Transverse colon (tissue), 4 donors: ENCODE data around the gene PI3. TPM values are rescaled to one million over a fixed set of nuclear protein-coding genes. Genes with fewer than 3 reads are reported as not detected.

Experiments used
- DNase-seq: peaks from one replicate; pipeline ENCODE4 v3.0.0-alpha.2; 2019
- H3K27ac ChIP-seq, 4 donors: fragments of 200-600 bp; sonication (generic); 2 replicates each; pipeline ENCODE4 v1.5.1; 2016 to 2018; ENCODE audit warnings: inconsistent platforms in 4 of 4
- H3K27me3 ChIP-seq: fragments of 200-600 bp; sonication (generic); 2 replicates; pipeline ENCODE4 v1.5.1; 2017; ENCODE audit warnings: inconsistent platforms
- H3K36me3 ChIP-seq, 4 donors: fragments of 200-600 bp; sonication (generic); 2 replicates each; pipeline ENCODE4 v1.5.1; 2017 to 2019; ENCODE audit warnings: inconsistent platforms in 4 of 4
- H3K4me1 ChIP-seq, 4 donors: fragments of 200-600 bp; sonication (generic); 2 replicates each; pipeline ENCODE4 v1.5.1; 2017 to 2020; ENCODE audit warnings: inconsistent platforms in 4 of 4
- H3K4me3 ChIP-seq, 4 donors: fragments of 200-600 bp; sonication (generic); 1 replicate in 1 of 4; 2 replicates in 3 of 4; pipeline versions ENCODE4 v1.5.1 to v1.6.1; 2017 to 2019; ENCODE audit warnings: inconsistent platforms in 4 of 4
- H3K9me3 ChIP-seq, 2 donors: fragments of 200-600 bp; sonication (generic); 2 replicates each; pipeline ENCODE4 v1.5.1; 2017 to 2019; ENCODE audit warnings: inconsistent platforms in 2 of 2
- EP300 ChIP-seq: sonication (generic); formaldehyde crosslinking; IDR thresholded peaks from one replicate; pipeline ENCODE4 v1.6.1; 2017; ENCODE audit warnings: antibody characterized with exemption, low read depth
- POLR2A ChIP-seq: fragments of 450-650 bp; IDR thresholded peaks from one replicate; pipeline ENCODE4 v1.6.1; 2016; ENCODE audit warnings: antibody characterized with exemption, mild to moderate bottlenecking, moderate library complexity
- POLR2AphosphoS5 ChIP-seq, 3 donors: sonication (generic); formaldehyde crosslinking; IDR thresholded peaks; one replicate each; pipeline ENCODE4 v1.6.1; 2016; ENCODE audit warnings: antibody characterized with exemption in 3 of 3
- WGBS, 2 donors: methylation state at CpG; one replicate each; pipeline ENCODE4 v1.1.5; 2018; ENCODE audit warnings: low coverage in 1 of 2; 5-methylcytosine and 5-hydroxymethylcytosine counted together
- in situ Hi-C, 4 donors: fragments of 200-750 bp; cut with MboI; loops; one replicate each; pipeline versions ENCODE4 v1.15.0 to v1.15.1; 2017; ENCODE audit warnings: low sequenced_read_pairs in 3 of 4, low pct_ligation_motif_present in 1 of 4, low pct_unique_long_range_greater_than_20kb in 1 of 4
- intact Hi-C: fragments of 100-400 bp; cut with DNase I; formaldehyde crosslinking; loops from one replicate; pipeline ENCODE4 v1.15.1; 2023; ENCODE audit warnings: low total_unique reads
- total RNA-seq, 4 donors: library from RNA; depleted of rRNA; stranded (reverse); fragments of >200 nt; gene quantifications; one replicate each; pipeline ENCODE4 v1.1.0, GENCODE V29; 2016
- TF ChIP-seq, protein P1 (sequence below), 5 experiments: fragments of 200-600 bp in 3 of 5; fragments of 450-650 bp in 2 of 5; sonication (generic) in 3 of 5; IDR thresholded peaks; 1 replicate in 2 of 5; 2 replicates in 3 of 5; pipeline ENCODE4 v1.5.1; 2016 to 2017; ENCODE audit warnings: antibody characterized with exemption in 5 of 5, inconsistent platforms in 3 of 5, mild to moderate bottlenecking in 2 of 5, moderate library complexity in 1 of 5

Gene PI3
- total RNA-seq, 4 donors from 2014 or later, result 197 to 285 (median 250) TPM; not detected in 1

DNA sequence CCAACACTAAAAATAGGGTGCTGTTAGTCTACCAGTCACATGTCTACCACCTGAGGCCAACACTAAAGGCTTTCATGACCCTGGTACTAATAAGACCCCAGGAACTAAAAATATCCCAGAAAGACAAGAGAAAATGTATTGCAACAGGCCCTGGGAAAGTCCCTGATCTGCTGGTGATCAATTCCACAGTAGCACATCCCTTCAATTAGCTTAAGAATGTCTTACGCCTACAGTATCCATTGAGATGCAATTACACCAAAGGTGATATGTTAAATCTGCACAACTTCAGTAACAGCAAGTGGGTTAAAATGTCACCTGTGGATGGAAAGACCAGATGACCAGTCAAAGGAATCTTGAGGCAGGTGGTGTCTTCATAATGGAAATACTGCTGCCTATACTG, 35.2 kb downstream of the PI3 start:
- no peak overlapping the region for H3K27ac ChIP-seq
- 93 to 100% methylated on average over 1 of the region's 1 CpG for WGBS, 2 donors
- no peaks in the 10 kb centered on the region for H3K4me1 ChIP-seq
- no peak for TF ChIP-seq POLR2AphosphoS5 (IDR thresholded peaks at IDR 0.05)
- TF ChIP-seq EP300, result no peak
- TF ChIP-seq POLR2A, result no peak
- TF ChIP-seq, protein P1, sequence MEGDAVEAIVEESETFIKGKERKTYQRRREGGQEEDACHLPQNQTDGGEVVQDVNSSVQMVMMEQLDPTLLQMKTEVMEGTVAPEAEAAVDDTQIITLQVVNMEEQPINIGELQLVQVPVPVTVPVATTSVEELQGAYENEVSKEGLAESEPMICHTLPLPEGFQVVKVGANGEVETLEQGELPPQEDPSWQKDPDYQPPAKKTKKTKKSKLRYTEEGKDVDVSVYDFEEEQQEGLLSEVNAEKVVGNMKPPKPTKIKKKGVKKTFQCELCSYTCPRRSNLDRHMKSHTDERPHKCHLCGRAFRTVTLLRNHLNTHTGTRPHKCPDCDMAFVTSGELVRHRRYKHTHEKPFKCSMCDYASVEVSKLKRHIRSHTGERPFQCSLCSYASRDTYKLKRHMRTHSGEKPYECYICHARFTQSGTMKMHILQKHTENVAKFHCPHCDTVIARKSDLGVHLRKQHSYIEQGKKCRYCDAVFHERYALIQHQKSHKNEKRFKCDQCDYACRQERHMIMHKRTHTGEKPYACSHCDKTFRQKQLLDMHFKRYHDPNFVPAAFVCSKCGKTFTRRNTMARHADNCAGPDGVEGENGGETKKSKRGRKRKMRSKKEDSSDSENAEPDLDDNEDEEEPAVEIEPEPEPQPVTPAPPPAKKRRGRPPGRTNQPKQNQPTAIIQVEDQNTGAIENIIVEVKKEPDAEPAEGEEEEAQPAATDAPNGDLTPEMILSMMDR (IDR thresholded peaks at IDR 0.05), result no peak
- in situ Hi-C loops, result no loop called here
- no peak overlapping the region for H3K4me3 ChIP-seq
- no peaks in the 10 kb centered on the region for H3K9me3 ChIP-seq
- H3K36me3 ChIP-seq, result no peaks in the 10 kb centered on the region
- H3K27me3 ChIP-seq, result peaks cover 16% of the 10 kb centered on the region
- DNase-seq, result no peak
- intact Hi-C loops, result no loop called here

- TF ChIP-seq POLR2AphosphoS5 (IDR thresholded peaks at IDR 0.05) (no peak), POLR2A (no peak), EP300 (no peak)
- TF ChIP-seq, protein P1 (IDR thresholded peaks at IDR 0.05), result no peak
- peaks cover 4% of the 10 kb centered on the region for H3K27me3 ChIP-seq
- in situ Hi-C loops (no loop called here), intact Hi-C loops (no loop called here)
- no peaks in the 10 kb centered on the region for H3K4me1 ChIP-seq
- H3K4me3 ChIP-seq, result no peak overlapping the region
- no peaks in the 10 kb centered on the region for H3K9me3 ChIP-seq
- no peak for DNase-seq
- H3K27ac ChIP-seq, result no peak overlapping the region
- H3K36me3 ChIP-seq, result no peaks in the 10 kb centered on the region
Observed at GRCh38 chr20:45211569-45212474, 37.1 kb downstream of the PI3 start.

GRCh38 chr20:45212836-45213235, 38.1 kb downstream of the PI3 start:
- TF ChIP-seq, protein P1 (IDR thresholded peaks at IDR 0.05), result no peak
- TF ChIP-seq POLR2A, result no peak
- TF ChIP-seq EP300, result no peak
- no peak for TF ChIP-seq POLR2AphosphoS5 (IDR thresholded peaks at IDR 0.05)
- no peaks in the 10 kb centered on the region for H3K9me3 ChIP-seq
- no peaks in the 10 kb centered on the region for H3K4me1 ChIP-seq
- 83 to 89% methylated on average over 3 of the region's 3 CpGs for WGBS, 2 donors
- H3K27me3 ChIP-seq, result peaks cover 4% of the 10 kb centered on the region
- in situ Hi-C loops, result no loop called here
- H3K4me3 ChIP-seq, result no peak overlapping the region
- H3K27ac ChIP-seq, result no peak overlapping the region
- intact Hi-C loops, result no loop called here
- DNase-seq, result no peak
- H3K36me3 ChIP-seq, result no peaks in the 10 kb centered on the region

DNA sequence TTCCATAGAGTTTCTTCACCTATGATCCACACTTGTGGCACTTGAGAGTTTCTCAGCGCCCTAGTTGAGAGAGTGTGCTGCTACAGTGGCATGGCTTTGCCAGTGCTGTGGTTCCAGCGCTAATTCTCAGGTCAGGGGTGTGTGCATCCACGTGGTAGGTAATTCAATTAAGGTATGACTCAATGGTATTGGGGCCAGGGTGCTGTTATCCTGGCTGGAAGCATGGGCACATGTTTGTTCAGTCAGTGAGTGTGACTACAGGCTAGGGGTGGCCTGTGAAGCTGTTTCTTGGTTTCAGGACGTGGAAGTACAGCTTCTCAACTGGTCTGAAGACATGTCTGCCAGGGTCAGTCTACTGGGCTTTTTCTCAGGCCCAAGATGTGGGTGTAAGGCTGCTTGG, 43.4 kb downstream of the PI3 start:
- H3K9me3 ChIP-seq, result no peaks in the 10 kb centered on the region
- intact Hi-C loops (no loop called here), in situ Hi-C loops (no loop called here)
- H3K4me1 ChIP-seq, result no peaks in the 10 kb centered on the region
- H3K27me3 ChIP-seq, result peaks cover 17% of the 10 kb centered on the region
- 69% methylated on average over 4 of the region's 4 CpGs; no CpG with 5 or more reads in 1 of the 2 donors for WGBS, 2 donors
- H3K27ac ChIP-seq, result no peak overlapping the region
- no peak overlapping the region for H3K4me3 ChIP-seq
- TF ChIP-seq EP300, result no peak
- no peak for TF ChIP-seq POLR2AphosphoS5 (IDR thresholded peaks at IDR 0.05)
- TF ChIP-seq, protein P1 (IDR thresholded peaks at IDR 0.05), result no peak
- no peak for TF ChIP-seq POLR2A
- no peaks in the 10 kb centered on the region for H3K36me3 ChIP-seq
- no peak for DNase-seq
